Bone marrow (tissue), 2 donors: ENCODE data around the gene ATP7A.
"Not testable (repeated sequence)": the region's sequence is repeated elsewhere in the genome, so short reads cannot be mapped to it uniquely, and the experiment has no call there.

ENCODE experiments used
- DNase-seq, 2 donors: peaks; one replicate each; lab custom pipeline; 2025; lab: John Stamatoyannopoulos, UW

The ATP7A gene

DNA sequence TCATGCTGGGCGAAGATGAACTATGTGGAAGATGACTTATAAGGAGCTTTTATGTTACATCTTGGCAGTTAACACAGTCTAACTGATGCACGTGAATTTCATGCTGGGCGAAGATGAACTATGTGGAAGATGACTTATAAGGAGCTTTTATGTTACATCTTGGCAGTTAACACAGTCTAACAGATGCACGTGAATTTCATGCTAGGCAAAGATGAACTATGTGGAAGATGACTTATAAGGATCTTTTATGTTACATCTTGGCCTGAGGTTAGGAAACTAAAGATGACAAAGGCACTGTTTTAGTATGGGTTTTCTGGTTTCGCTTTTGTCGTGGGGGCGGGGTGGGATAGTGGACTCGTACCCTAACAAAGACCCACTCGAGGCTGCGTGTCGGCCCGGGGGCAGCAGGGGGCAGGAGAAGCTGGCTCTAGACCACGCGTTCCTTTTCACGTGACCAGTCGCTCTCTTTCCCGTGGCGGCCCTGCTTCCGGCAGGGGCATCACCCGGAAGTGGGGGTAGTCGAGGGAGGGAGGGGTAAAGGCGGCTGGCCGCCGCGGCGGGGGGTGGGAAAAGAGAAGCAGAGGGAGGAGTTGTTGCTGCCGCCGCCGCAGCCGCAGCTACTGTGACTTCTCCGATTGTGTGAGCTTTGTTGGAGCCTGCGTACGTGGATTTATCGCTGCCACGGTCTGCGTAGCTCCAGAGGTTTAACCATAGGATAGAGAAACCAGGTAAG lies at the start of gene ATP7A:
Gene ATP7A (plus strand): TSS at position 586 of the 733 bp plus-strand sequence. CDS start 60,949 bp downstream, outside the sequence.
- peak; percentile 52 to 93 for DNase-seq

DNA sequence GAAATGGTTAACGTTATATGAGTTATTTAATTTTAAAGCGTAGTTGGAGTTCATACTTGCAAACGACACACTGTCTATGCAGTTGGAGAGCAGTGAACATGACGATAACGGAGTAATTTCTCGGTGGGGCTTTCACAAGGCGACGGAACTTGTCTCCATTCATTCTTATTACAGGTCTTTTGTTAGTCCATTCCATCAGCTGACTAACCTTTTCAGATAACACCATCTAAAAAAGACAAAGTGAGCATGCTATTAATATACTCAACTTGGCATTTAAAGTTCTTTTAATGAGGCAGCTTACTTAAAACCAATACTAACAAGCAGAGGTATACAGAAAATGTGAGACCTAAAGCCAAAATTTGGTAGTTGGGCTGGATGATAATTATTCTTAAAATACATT lies 35.1 kb upstream of the ATP7A start:
- DNase-seq = no peak

DNA sequence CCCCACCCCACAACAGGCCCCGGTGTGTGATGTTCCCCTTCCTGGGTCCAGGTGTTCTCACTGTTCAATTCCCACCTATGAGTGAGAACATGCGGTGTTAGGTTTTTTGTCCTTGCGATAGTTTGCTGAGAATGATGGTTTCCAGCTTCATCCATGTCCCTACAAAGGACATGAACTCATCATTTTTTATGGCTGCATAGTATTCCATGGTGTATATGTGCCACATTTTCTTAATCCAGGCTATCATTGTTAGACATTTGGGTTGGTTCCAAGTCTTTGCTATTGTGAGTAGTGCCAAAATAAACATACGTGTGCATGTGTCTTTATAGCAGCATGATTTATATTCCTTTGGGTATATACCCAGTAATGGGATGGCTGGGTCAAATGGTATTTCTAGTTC lies 29.1 kb upstream of the ATP7A start:
- not testable (repeated sequence) for DNase-seq

DNA sequence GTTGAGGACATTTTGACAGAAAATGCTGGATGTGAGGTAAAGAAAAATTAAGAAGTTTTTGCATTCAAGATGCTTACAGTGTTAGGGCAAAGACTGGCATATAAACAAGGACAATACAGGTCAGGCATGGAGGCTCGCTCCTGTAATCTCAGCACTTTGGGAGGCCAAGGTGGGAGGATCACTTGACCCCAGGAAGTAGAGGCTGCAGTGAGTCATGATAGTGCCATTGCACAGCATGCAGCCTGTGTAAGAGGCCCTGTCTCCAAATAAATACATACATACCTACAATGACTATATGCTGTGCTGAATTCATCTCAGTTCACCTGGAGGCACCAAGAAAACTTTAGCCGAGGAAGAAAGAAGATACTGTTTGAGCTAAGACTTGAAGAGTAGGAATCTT lies 17.6 kb upstream of the ATP7A start:
- DNase-seq = no peak

DNA sequence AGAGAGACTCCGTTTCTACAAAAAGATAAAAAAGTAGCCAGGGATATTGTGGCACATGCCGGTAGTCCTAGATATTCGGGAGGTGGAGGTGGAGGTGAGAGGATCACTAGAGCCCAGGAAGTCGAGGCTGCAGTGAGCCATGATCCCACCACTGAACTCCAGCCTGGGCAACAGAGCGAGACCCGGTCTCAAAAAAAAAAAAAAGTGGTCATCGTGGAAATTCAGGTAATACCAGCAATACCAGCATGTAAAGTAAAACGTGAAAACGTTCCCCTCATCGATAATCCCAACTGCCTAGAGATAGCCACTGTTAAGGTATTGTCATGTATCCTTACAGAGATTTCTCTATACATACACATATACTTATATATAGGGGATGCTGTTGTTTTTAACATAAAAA lies 16.8 kb upstream of the ATP7A start:
- DNase-seq = no peak

DNA sequence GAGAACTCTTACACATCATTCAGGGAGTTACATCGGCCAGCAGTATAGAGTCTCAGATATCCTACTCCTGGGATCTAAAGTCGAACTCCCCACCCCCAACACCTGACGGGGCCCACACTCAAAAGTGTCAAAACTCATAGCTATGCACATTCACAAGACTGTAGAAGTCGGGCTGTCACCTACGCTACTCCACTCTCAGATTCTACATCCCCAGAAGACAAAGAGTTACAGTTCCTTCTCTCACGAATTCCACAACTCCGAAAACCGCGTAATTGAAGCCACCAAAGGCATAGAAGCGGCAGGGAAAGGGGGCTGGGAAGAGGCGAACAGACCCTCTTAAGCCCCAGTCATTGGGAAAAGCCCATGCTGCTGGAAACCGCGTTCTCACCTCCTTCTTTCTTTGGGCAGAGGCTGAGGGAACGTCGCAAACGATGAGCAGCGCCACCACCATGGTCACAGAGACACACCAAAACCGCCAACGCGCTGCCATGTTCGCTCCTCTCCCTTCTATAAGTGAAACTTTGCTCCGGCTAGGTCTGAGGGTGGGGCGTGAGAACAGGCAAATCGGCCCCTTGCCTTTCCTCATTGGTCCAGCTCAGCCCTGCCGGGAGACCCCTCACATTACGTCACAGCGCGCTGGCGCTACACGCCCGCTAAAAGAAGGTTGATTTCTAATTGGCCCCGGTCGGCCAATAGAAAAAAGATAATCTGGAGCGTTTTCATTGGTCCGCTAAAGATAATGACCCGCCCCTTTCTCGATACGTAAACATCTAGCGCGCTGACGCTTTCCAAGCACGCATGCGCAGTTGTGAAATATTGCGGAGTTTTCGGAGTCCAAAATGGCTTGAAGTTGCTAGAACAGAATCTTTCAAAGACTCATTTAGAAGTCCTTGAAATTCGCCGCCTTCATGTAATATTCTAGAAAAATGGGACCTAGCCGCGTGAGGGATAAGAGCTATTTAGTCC lies 15.3 kb upstream of the ATP7A start, which contains the start of gene MAGT1:
Gene MAGT1 (minus strand): TSS at position 515 of the 966 bp plus-strand sequence. CDS start 25 bp downstream, at position 490.
- DNase-seq = peak; percentile 60 to 93

DNA sequence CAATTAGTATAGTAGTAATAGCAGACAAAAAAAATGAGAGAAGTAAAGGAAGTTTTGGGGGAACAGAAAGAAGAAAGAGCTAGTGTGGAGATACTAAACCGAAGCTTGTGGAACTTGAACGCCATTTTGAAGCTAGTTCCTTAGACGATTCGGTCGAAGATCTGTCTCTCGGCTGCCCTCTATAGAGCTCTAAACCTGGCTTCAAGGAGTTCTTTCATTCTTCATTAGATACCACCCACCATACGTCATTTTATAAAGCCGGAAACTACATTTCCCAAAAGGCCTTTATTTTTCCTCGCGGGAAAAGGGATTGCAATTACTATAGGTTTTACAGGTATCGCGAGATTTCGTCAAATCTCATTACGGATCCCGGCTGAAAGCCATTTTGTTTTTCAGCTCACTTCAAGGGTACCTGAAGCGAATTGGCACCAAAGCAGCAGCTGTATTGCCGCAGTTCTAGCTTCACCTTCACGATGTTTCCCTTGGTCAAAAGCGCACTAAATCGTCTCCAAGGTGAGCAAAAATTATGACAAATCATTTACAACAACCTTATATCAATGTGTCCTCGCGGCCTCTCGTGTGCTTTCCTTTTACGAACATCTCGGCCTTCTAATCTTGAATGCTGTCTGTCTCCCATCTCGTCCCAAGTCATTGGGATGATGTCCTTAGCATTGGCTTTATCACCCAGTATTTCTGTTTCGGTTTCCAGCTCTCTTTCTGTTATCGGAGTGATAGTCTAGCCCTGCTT lies 11.2 kb upstream of the ATP7A start, which contains the start of gene COX7B:
Gene COX7B (plus strand): TSS at position 388 of the 748 bp plus-strand sequence. CDS start 86 bp downstream, at position 474.
- peak; percentile 4 to 84 for DNase-seq

DNA sequence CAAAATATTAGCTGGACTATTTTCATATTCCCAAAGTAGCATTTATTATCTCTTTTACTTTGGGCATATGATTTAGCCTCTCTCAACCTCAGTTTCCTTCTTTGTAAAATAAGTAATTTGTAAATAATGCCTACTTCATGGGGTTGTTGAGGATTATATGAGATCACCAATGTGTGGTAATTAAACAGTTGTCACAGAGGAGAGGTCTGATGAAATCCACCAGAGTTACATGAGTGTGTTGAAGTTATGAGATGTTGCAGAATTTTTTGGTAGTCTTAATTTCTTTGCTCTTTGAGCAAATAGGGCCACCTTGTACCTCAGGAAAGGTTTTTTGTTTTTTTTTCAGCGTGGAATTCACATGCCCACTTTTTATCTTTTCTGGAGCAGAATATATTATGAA lies 9.8 kb upstream of the ATP7A start:
- DNase-seq = no peak

DNA sequence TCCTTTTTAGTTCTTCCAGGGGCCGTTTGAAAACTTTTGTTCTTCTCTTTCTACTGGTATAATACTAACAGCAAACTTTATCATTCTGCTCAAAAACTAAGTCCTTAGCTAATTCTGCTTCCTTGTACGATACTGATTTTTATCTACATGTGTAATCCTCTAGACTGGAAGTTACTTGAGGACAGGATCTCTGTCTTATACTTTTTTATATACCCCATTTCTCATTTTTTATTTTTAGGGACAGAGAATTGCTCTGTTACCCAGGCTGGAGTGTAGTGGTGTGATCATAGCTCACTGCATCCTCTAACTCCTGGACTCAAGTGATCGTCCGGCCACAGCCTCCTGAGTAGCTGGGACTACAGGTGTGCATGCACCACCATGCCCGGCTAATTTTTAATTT lies 9.0 kb upstream of the ATP7A start:
- DNase-seq = no peak

DNA sequence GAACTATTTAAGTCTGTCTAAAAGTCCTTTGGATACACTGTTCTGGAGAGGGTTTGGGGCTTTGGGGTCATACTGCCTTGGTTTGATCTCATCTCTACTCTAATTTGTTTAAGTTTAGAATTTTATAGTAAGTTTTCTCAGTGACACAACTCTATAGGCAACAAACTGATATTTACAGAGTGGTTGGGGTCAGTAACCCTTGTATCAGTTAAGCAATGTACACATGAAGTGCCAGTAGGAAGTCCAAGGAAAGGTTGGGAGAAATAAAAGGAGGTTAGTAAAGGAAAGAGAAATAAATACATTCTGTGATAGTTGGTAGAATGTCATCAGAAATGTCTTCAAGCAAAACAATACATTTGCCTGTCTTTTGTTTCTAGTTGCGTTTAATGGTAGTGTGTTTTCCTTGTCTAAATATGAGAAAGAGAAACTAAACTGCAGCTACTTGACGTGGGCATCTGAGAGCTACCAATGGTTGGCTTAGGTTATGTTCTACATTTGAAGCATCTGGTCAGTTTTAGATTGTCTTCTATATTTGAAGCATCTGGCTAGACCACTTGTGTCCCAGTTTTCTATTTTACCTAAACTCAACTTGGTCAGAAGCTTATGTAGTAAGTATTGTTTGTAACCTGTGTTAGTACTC lies 6.9 kb downstream of the ATP7A start:
- no peak for DNase-seq

DNA sequence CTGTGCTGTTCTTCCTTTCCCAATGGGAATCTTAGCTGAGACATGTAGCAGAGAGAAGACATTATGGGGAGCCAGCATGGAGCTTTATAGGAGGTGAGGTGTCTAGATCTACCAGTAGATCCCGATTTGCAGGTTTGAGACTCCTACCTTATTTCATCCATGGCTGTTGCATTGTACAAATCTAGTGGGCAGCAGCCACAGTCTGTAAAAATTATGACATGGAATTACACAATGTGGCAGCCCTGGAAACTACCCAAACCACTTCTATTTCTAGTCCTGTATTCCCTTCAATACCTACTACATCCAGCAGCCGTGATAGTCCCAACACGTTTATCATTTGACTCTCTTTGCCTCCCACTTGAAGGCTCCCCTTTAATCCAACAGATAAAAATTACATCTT lies 8.1 kb downstream of the ATP7A start:
- no peak for DNase-seq

DNA sequence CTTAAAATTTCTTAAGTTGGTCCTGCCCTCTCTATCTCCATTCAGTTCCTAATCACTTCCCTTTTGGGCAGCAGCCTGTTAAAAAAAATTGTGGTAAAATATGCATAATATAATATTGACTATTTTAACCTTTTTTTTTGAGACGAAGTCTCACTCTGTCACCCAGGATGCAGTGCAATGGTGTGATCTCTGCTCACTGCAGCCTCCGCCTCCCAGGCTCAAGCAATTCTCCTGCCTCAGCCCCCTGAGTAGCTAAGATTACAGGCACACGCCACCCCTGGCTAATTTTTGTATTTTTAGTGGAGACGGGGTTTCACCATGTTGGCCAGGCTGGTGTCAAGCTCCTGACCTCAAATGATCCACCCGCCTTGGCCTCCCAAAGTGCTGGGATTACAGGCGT lies 8.9 kb downstream of the ATP7A start:
- DNase-seq = not testable (repeated sequence)

DNA sequence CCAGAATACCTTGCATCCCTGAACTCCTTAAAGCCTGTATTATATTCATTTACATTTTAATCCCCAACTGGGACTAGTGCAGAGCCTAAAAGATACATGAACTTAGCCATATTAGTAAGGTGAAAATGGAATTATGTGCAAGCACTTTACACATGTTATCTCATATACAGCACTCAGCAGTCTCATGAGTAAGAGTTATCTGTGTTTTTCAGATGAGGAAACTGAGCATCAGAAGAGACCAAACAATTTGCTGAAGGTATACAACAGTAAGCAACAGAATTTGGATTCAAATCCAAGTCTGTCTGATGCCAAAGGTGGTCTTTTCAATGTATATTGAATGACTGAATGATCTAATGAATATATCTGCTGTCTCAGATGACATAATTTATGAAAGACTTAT lies 12.3 kb downstream of the ATP7A start:
- no peak for DNase-seq

DNA sequence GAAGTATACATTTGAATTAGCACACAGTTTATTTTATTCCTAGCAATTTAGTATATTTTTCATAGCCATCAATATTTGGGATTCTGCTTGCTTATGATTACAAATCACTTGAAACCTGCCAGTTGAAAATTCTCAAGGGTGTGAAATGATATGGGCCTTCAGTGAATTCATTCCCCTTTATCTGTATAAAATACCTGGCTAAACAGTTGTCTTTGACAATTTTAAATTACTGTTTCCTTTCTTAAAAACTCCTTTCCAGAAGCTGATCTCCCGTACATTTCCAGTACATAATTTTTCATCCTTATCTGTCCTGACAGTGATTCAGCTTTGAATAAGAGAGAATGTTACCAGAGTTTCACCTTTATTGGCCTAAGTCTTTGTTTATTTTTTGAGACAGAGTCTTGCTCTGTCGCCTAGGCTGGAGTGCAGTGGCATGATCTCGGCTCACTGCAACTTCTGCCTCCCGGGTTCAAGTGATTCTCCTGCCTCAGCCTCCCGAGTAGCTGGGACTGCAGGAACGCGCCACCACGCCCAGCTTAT lies 13.9 kb downstream of the ATP7A start:
- no peak for DNase-seq

DNA sequence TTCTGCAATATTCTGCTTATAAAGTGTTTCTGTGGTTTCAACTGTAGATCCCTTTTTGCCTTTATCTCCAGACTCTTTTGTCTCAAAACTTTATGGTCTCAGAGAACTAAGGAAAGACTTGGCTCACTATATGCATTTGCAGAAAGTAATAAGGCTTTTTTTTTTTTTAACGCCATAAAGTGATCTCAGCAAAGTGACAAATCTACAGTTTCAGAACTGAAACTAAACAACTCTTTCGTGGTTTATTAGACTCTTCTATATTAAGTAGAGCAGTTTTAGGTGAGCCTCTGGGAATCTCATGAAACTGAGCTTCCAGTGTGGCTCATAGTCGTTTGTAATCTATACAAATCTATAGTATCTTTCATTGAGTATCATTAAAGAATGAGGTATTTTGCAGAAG lies 15.3 kb downstream of the ATP7A start:
- no peak for DNase-seq

DNA sequence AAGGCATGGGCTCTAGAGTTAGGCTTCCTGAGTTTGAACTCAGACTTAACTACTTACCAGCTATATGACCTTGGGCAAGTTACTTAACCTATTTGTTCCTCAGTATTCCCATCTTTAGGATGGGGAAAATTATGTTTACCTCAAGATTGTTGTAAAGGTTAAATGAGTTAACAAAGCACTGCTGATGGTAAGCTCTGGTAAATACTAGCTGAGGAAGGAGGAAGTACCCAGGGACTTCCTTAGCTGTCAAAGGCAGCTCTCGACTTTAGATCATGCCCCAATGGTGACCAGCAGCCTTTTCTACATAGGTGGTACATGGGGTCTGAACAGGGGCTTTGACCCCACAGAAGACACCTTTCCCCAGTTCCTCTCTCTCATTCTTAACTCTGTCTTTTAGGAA lies 20.1 kb downstream of the ATP7A start:
- DNase-seq = no peak

DNA sequence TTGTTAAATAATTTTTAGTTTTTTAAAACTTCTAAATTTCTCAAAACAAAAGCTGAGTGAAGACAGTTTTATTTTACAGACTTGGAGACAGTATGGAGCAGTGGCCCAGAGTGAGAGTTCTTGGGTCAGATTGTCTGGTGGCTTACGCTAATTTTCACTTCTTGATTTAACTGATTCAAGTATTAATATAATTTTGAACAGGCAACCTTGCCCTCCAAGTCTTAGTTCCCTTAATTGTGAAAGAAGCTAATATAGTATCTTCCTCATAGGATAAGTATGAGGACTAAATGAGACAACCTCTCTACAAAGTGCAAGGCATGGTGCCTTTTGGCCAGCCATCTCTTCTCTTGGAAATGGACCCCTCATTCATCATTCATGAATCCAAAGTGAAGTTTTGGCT lies 25.4 kb downstream of the ATP7A start:
- no peak for DNase-seq

DNA sequence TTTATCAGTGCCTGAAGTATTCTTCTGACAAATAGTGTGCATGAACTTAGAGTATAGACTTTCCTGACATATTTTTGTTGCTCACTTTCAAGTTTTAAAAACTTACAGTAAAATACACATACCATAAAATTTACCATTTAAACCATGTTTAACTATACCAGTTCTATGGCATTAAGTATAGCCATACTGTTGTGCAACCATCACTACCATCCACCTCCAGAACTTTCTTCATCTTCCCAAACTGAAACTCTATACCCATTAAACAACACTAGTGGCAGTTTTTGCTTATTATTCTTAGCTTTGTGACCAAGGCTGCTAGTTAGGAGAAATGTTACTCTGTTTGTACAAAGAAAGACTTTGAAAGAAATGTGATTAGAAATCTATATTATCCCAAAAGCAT lies 25.8 kb downstream of the ATP7A start:
- no peak for DNase-seq

DNA sequence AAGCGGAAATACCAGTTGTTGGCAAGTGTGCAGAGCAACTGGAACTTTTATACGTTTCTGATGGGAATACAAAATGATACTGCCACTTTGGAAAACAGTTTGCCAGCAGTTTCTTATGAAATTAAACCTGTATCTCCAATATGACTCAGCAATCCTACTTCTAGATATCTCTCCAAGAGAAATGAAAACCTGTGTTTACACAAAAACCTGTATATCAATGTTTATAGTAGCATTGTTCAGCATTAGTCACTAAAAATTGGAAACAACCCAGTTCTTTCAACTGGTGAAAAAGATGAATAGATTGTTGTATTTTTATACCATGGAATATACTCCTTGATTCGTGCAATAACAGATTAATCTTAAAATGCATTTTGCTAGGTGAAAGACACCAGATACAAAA lies 26.8 kb downstream of the ATP7A start:
- DNase-seq = no peak

DNA sequence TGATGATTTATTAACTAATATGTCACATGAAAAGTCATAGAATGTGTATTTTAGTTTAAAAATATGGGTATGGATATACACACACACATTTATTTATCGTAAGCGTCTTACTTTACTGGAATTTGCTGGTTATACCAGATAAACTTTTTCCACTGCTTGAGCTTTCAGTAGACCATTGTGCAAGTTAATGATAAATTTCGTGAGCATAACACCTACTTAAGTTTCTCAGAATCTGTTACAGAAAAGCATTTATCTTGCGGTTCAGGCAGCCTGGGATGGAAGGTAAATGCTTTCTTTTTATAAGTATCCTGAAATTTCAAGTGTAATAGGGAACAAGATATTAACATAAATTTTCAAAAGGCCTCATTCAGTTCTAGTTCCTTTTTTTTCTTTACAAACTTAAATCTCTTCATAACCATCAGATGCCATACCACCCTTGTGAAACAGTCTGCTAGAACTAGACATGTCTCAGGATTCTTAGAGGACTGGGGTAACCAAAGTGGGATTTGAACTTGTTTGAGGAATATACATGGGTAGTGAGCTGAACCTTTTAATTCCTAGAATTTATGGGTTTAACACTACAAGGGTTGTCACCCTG lies 27.7 kb downstream of the ATP7A start:
- no peak for DNase-seq

DNA sequence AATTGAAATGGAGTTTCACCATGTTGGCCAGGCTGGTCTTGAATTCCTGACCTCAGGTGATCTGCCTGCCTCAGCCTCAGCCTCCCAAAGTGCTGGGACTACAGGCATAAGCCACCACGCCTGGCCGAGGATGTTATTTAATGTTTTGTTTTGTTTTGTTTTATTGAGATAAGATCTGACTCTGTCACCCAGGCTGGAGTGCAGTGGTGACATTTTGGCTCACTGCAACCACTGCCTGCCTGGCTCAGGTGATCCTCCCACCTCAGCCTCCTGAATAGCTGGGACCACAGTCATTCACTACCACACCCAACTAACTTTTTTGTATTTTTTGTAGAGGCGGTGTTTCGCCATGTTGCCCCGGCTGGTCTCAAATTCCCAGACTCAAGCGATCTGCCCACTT lies 34.5 kb downstream of the ATP7A start:
- DNase-seq = not testable (repeated sequence)
